ENCODE data around the gene CDK6.
A peak's percentile ranks its signal among the peaks of the same experiment; 100 is the strongest.
"Not testable (repeated sequence)": the region's sequence is repeated elsewhere in the genome, so short reads cannot be mapped to it uniquely, and the experiment has no call there.

Gene CDK6

DNA sequence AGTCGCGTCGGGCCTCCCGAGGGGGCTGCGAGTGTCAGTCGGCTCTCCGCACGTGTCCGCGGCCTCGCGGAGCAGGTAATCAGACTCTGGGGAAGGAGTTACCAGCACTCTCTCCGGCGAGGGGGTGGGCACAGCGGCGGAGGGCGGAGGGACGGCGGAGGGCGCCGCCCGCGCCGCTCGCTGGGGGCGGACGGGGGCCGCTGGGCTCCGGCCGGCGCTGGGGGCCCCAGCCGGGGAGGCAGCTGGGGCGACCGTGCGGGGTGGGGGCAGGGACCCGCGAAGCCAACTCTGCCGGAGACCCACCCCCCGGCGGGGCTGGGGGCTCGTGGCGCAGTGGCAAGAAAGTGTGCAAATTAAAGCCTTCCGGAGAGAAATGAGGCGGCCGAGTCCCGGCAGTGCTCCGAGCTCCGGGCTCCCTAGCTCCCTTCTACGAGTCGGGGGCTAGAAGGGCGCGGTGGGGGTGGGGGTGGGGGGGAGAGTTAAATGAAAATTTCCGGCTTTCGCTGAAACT, at the start of gene CDK6:
TSS of gene CDK6 (minus strand) at position 85 of the 511 bp plus-strand sequence. CDS start 3,250 bp downstream, outside the sequence.
- peaks cover 5% of the 10 kb centered on the region for H3K27me3 ChIP-seq (ENCODE audit: control insufficient read depth, insufficient read depth, low read length)
- no peaks in the 10 kb centered on the region for H3K36me3 ChIP-seq (ENCODE audit: control insufficient read depth, insufficient read depth, low read length)
- peak within 1 kb of the TSS; percentile 75 for H3K4me3 ChIP-seq (ENCODE audit: low read length)
- peaks cover 6% of the 10 kb centered on the region for H3K4me1 ChIP-seq (ENCODE audit: control insufficient read depth, insufficient read depth, low read length)
- H3K9me3 ChIP-seq (ENCODE audit: control insufficient read depth, low read length), result no peaks in the 10 kb centered on the region
- H3K9ac ChIP-seq (ENCODE audit: low read length), result peak within 1 kb of the TSS; percentile 73

DNA sequence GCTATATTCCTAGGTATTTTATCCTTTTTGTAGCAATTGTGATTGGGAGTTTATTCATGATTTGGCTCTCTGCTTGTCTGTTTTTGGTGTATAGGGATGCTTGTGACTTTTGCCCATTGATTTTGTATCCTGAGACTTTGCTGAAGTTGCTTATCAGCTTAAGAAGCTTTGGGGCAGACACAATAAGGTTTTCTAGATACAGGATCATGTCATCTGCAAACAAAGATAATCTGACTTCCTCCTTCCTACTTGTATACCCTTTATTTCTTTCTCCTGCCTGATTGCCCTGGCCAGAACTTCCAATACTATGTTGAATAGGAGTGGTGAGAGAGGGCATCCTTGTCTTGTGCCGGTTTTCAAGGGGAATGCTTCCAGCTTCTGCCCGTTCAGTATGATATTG, 49.7 kb upstream of the CDK6 start:
- H3K4me3 ChIP-seq (ENCODE audit: low read length); H3K4me1 ChIP-seq (ENCODE audit: control insufficient read depth, insufficient read depth, low read length); H3K27me3 ChIP-seq (ENCODE audit: control insufficient read depth, insufficient read depth, low read length); H3K9me3 ChIP-seq (ENCODE audit: control insufficient read depth, low read length); H3K36me3 ChIP-seq (ENCODE audit: control insufficient read depth, insufficient read depth, low read length); H3K9ac ChIP-seq (ENCODE audit: low read length): not testable (repeated sequence)

DNA sequence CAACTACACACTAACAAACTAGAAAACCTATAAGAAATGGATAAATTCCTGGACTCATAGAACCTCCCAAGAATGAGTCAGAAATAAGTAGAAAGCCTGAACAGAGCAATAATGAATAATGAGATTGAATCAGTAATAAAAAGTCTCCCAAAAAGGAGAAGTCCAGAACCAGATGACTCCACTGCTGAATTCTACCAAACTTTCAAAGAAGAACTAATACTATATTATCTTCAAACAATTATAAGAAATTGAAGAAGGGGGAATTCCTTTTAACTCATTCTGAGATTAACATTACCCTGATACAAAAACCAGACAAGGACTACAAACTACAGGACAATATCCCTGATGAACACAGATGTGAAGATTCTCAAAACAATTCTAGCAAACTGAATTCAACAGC, 47.8 kb upstream of the CDK6 start:
- Histone ChIP-seq H3K4me1 (ENCODE audit: control insufficient read depth, insufficient read depth, low read length) (no peaks in the 10 kb centered on the region), H3K36me3 (ENCODE audit: control insufficient read depth, insufficient read depth, low read length) (no peaks in the 10 kb centered on the region), H3K4me3 (ENCODE audit: low read length) (no peak overlapping the region), H3K27me3 (ENCODE audit: control insufficient read depth, insufficient read depth, low read length) (no peaks in the 10 kb centered on the region), H3K9me3 (ENCODE audit: control insufficient read depth, low read length) (no peaks in the 10 kb centered on the region), H3K9ac (ENCODE audit: low read length) (no peak overlapping the region)

DNA sequence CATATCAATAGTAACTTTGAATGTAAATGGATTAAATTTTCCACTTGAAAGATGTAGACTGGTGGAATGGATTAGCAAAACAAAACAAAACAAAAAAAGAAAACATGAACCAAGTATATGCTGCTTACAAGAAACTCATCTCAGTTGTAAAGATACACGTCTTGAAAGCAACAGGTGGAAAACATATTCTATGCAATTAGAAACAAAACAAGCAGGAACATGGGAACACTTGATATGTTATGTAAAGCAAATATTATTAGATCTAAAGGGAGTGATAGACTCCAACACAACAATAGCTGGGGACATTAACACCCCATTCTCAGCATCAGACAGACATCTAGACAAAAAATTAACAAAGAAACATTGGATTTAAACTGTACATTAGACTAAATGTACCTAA, 46.4 kb upstream of the CDK6 start:
- no peak overlapping the region for H3K4me3 ChIP-seq (ENCODE audit: low read length)
- H3K36me3 ChIP-seq (ENCODE audit: control insufficient read depth, insufficient read depth, low read length), result no peaks in the 10 kb centered on the region
- H3K4me1 ChIP-seq (ENCODE audit: control insufficient read depth, insufficient read depth, low read length), result no peaks in the 10 kb centered on the region
- no peak overlapping the region for H3K9ac ChIP-seq (ENCODE audit: low read length)
- H3K27me3 ChIP-seq (ENCODE audit: control insufficient read depth, insufficient read depth, low read length), result no peaks in the 10 kb centered on the region
- no peaks in the 10 kb centered on the region for H3K9me3 ChIP-seq (ENCODE audit: control insufficient read depth, low read length)

DNA sequence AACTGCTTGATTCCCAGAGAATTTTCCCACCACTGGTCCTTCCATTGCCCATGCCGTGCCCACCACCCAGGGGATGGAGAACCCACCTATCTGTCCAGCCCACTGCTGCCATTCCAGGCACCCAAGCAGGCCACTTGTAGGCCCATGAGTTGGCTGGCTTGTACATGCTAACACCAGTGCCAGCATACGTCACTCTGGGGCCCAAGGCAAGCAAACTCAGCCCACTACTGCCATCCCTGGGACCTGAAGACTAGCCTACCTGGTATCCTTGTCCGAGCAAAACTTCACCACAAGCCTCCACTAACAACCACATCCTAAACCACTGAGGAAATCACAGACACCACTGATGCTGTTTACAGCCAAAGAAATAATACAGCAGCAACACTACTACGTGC, 44.7 kb upstream of the CDK6 start:
- H3K27me3 ChIP-seq (ENCODE audit: control insufficient read depth, insufficient read depth, low read length), result no peaks in the 10 kb centered on the region
- H3K4me1 ChIP-seq (ENCODE audit: control insufficient read depth, insufficient read depth, low read length), result no peaks in the 10 kb centered on the region
- no peaks in the 10 kb centered on the region for H3K36me3 ChIP-seq (ENCODE audit: control insufficient read depth, insufficient read depth, low read length)
- H3K9me3 ChIP-seq (ENCODE audit: control insufficient read depth, low read length), result no peaks in the 10 kb centered on the region
- no peak overlapping the region for H3K4me3 ChIP-seq (ENCODE audit: low read length)
- no peak overlapping the region for H3K9ac ChIP-seq (ENCODE audit: low read length)

- no peaks in the 10 kb centered on the region for H3K27me3 ChIP-seq (ENCODE audit: control insufficient read depth, insufficient read depth, low read length)
- no peak overlapping the region for H3K9ac ChIP-seq (ENCODE audit: low read length)
- H3K36me3 ChIP-seq (ENCODE audit: control insufficient read depth, insufficient read depth, low read length), result no peaks in the 10 kb centered on the region
- no peaks in the 10 kb centered on the region for H3K4me1 ChIP-seq (ENCODE audit: control insufficient read depth, insufficient read depth, low read length)
- H3K9me3 ChIP-seq (ENCODE audit: control insufficient read depth, low read length), result no peaks in the 10 kb centered on the region
- no peak overlapping the region for H3K4me3 ChIP-seq (ENCODE audit: low read length)
Observed at GRCh38 chr7:92880212-92881090, 44.1 kb upstream of the CDK6 start.

GRCh38 chr7:92877367-92877766, 41.0 kb upstream of the CDK6 start:
- Histone ChIP-seq H3K4me1 (ENCODE audit: control insufficient read depth, insufficient read depth, low read length) (no peaks in the 10 kb centered on the region), H3K36me3 (ENCODE audit: control insufficient read depth, insufficient read depth, low read length) (no peaks in the 10 kb centered on the region), H3K27me3 (ENCODE audit: control insufficient read depth, insufficient read depth, low read length) (no peaks in the 10 kb centered on the region), H3K4me3 (ENCODE audit: low read length) (no peak overlapping the region), H3K9ac (ENCODE audit: low read length) (no peak overlapping the region), H3K9me3 (ENCODE audit: control insufficient read depth, low read length) (no peaks in the 10 kb centered on the region)

DNA sequence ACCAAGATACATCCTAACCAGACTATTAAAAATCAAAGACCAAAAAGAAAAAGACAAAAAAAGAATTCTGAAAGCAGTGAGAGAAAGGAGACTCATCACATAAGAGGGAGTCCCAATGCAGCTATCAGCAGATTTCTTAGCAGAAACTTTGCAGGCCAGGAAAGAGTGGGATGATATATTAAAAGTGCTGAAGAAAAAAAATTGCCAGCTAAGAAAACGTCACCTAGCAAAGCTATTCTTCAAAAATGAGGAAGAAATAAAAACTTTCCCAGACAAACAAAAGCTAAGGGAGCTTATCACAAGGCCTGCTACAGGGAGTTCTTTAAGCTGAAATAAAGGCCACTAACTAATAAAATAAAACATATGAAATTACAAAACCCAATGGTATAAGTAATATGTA, 40.5 kb upstream of the CDK6 start:
- H3K27me3 ChIP-seq (ENCODE audit: control insufficient read depth, insufficient read depth, low read length), result no peaks in the 10 kb centered on the region
- no peaks in the 10 kb centered on the region for H3K36me3 ChIP-seq (ENCODE audit: control insufficient read depth, insufficient read depth, low read length)
- no peaks in the 10 kb centered on the region for H3K9me3 ChIP-seq (ENCODE audit: control insufficient read depth, low read length)
- no peaks in the 10 kb centered on the region for H3K4me1 ChIP-seq (ENCODE audit: control insufficient read depth, insufficient read depth, low read length)
- no peak overlapping the region for H3K4me3 ChIP-seq (ENCODE audit: low read length)
- H3K9ac ChIP-seq (ENCODE audit: low read length), result no peak overlapping the region

DNA sequence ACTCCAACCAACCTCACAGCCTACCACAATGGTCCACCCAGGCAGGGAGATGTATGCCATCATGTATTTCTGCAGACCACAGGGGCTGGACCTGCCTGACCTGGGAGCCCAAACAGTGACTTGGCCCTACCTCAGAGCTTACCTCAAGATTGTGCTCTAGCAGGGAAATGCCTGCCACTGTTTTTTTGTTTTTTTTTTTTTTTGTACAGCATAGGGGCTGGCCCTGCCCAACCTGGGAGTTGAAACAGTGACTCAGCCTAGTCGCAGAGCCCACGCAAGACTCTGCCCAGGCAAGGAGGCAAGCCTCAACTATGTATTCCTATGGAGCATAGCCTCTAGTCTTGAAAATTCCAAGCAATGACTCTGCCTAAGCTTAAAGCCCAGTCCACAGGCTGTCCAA, 39.3 kb upstream of the CDK6 start:
- H3K9me3 ChIP-seq (ENCODE audit: control insufficient read depth, low read length), result no peaks in the 10 kb centered on the region
- no peaks in the 10 kb centered on the region for H3K27me3 ChIP-seq (ENCODE audit: control insufficient read depth, insufficient read depth, low read length)
- H3K4me3 ChIP-seq (ENCODE audit: low read length), result no peak overlapping the region
- no peaks in the 10 kb centered on the region for H3K4me1 ChIP-seq (ENCODE audit: control insufficient read depth, insufficient read depth, low read length)
- no peak overlapping the region for H3K9ac ChIP-seq (ENCODE audit: low read length)
- no peaks in the 10 kb centered on the region for H3K36me3 ChIP-seq (ENCODE audit: control insufficient read depth, insufficient read depth, low read length)

DNA sequence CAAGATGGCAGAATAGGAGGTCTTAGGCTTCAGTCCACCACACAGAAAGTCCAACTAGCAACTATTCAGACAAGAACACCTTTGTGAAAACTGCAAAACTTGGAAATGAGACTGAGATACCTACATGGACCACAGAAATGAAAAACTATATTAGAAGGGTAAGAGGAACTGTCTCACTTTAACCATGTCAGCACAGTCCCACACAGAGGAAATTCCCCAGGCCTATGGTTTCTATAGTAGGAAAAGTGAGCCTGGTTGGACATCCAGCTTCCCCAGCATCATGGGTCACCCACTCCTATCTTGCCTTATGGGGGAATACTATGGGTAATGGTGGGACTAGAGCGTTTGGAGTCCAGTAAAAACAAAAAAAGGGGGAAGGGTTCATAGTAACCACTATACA, 38.8 kb upstream of the CDK6 start:
- Histone ChIP-seq H3K4me1 (ENCODE audit: control insufficient read depth, insufficient read depth, low read length) (no peaks in the 10 kb centered on the region), H3K9ac (ENCODE audit: low read length) (no peak overlapping the region), H3K27me3 (ENCODE audit: control insufficient read depth, insufficient read depth, low read length) (no peaks in the 10 kb centered on the region), H3K36me3 (ENCODE audit: control insufficient read depth, insufficient read depth, low read length) (no peaks in the 10 kb centered on the region), H3K9me3 (ENCODE audit: control insufficient read depth, low read length) (no peaks in the 10 kb centered on the region), H3K4me3 (ENCODE audit: low read length) (no peak overlapping the region)

DNA sequence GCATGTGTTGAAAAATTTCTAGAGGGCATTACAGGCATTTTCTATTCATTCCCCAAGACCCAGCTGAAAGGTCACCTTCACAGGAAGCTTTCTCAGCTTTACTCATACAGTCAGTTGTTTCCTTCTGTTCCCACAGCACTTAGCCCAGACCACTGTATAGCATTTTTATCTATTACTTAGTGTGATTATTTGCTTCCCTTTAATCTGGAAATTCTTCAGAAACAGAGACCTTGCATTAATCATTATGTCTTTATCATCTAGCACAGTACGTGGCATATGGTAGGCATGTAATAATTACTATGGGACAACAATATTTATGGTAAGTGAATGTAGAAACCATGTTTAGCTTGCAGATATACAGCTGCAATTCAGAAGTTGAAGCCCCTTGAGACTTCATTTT, 38.2 kb upstream of the CDK6 start:
- Histone ChIP-seq H3K4me3 (ENCODE audit: low read length) (no peak overlapping the region), H3K9me3 (ENCODE audit: control insufficient read depth, low read length) (no peaks in the 10 kb centered on the region), H3K4me1 (ENCODE audit: control insufficient read depth, insufficient read depth, low read length) (no peaks in the 10 kb centered on the region), H3K27me3 (ENCODE audit: control insufficient read depth, insufficient read depth, low read length) (no peaks in the 10 kb centered on the region), H3K9ac (ENCODE audit: low read length) (no peak overlapping the region), H3K36me3 (ENCODE audit: control insufficient read depth, insufficient read depth, low read length) (no peaks in the 10 kb centered on the region)

GRCh38 chr7:92873776-92874175, 37.4 kb upstream of the CDK6 start:
- Histone ChIP-seq H3K4me3 (ENCODE audit: low read length) (no peak overlapping the region), H3K9ac (ENCODE audit: low read length) (no peak overlapping the region), H3K36me3 (ENCODE audit: control insufficient read depth, insufficient read depth, low read length) (no peaks in the 10 kb centered on the region), H3K9me3 (ENCODE audit: control insufficient read depth, low read length) (no peaks in the 10 kb centered on the region), H3K27me3 (ENCODE audit: control insufficient read depth, insufficient read depth, low read length) (no peaks in the 10 kb centered on the region), H3K4me1 (ENCODE audit: control insufficient read depth, insufficient read depth, low read length) (no peaks in the 10 kb centered on the region)
